LNCAP (cell line): ENCODE results near the gene ICAM5.

Experiments used
- CTCF ChIP-seq: fragments of 450-650 bp; IDR thresholded peaks from 2 replicates; pipeline ENCODE4 v1.5.1; 2017; ENCODE audit warnings: mild to moderate bottlenecking

The ICAM5 gene

GRCh38 chr19:10289836-10290356 lies at the start of gene ICAM5:
Gene ICAM5, plus strand, starts transcription at chr19:10289952. Its CDS starts 92 bp downstream, at chr19:10290044.
- TF ChIP-seq CTCF: no peak

GRCh38 chr19:10243606-10244005 lies 46.1 kb upstream of the ICAM5 start:
- TF ChIP-seq CTCF: no peak

- no peak for TF ChIP-seq CTCF
Measured at GRCh38 chr19:10245189-10245939, 44.4 kb upstream of the ICAM5 start.

GRCh38 chr19:10246511-10246910 lies 43.2 kb upstream of the ICAM5 start:
- TF ChIP-seq CTCF: no peak

- no peak for TF ChIP-seq CTCF
Measured at GRCh38 chr19:10251792-10252694, 37.7 kb upstream of the ICAM5 start, which contains the start of gene MRPL4. Gene MRPL4, plus strand, starts transcription at chr19:10252214. Its CDS starts 40 bp downstream, at chr19:10252254.

- TF ChIP-seq CTCF: no peak
Measured at GRCh38 chr19:10252707-10253106, 37.0 kb upstream of the ICAM5 start.

- no peak for TF ChIP-seq CTCF
Measured at GRCh38 chr19:10254244-10254643, 35.5 kb upstream of the ICAM5 start.
